ENCODE results near the gene FARP1. TPM values are rescaled to one million over a fixed set of nuclear protein-coding genes. Genes with fewer than 3 reads are reported as not detected.

The FARP1 gene
- total and polyA plus RNA-seq, 2 experiments from 2014 or later: 43.2 to 44.2 TPM

DNA sequence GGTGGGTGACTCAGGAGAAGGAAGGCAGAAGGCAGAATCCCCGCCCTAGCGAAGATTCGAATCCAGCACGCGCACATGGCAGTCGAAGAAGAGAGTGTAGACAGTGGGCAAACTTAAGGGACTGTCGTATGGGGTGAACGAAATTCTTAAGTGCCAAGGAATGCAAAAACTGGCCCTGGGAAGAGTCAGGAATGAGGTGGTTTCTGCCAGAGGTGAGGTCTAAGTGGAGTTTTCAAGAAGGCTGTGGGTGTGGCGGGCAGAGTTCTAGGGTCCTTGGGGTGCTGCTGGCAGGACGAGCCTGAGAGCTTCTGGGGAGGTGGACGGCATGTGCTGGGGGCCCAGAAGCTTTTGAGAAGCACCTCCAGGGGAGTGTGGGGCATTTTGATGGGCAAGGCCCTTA, 98.1 kb downstream of the FARP1 start:
- H3K9me3 ChIP-seq (ENCODE audit: low read depth): no peaks in the 10 kb centered on the region
- H3K4me3 ChIP-seq: no peak overlapping the region
- H3K27me3 ChIP-seq: no peaks in the 10 kb centered on the region
- no peak for DNase-seq (ENCODE audit: low read depth in 1 of 2, low spot score in 1 of 2)
- TF ChIP-seq, protein P1, sequence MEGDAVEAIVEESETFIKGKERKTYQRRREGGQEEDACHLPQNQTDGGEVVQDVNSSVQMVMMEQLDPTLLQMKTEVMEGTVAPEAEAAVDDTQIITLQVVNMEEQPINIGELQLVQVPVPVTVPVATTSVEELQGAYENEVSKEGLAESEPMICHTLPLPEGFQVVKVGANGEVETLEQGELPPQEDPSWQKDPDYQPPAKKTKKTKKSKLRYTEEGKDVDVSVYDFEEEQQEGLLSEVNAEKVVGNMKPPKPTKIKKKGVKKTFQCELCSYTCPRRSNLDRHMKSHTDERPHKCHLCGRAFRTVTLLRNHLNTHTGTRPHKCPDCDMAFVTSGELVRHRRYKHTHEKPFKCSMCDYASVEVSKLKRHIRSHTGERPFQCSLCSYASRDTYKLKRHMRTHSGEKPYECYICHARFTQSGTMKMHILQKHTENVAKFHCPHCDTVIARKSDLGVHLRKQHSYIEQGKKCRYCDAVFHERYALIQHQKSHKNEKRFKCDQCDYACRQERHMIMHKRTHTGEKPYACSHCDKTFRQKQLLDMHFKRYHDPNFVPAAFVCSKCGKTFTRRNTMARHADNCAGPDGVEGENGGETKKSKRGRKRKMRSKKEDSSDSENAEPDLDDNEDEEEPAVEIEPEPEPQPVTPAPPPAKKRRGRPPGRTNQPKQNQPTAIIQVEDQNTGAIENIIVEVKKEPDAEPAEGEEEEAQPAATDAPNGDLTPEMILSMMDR (IDR thresholded peaks at IDR 0.05; ENCODE audit: low read depth, low read length): no peak
- H3K4me1 ChIP-seq (ENCODE audit: low read depth): no peaks in the 10 kb centered on the region
- H3K27ac ChIP-seq: no peak overlapping the region
- no peaks in the 10 kb centered on the region for H3K36me3 ChIP-seq

DNA sequence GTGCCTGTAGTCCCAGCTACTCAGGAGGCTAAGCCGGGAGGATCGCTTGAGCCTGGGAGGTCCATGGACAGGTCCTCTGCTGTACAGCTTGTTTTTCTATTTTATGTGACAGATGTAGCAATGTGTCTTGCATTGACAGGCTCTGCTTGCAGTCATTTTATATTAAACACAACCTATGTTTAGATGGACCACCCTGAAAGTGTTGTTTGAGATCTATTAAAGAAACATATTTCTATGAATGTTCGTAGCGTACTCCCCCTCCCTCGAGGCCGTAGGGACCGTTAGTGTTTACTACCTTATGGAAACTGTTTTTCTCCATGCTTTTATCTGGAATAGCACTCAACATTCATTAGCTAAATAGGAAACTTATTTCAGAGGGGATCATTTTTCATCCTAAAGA, 99.1 kb downstream of the FARP1 start:
- no peak for DNase-seq (ENCODE audit: low read depth in 1 of 2, low spot score in 1 of 2)
- TF ChIP-seq, protein P1 (IDR thresholded peaks at IDR 0.05; ENCODE audit: low read depth, low read length): no peak

DNA sequence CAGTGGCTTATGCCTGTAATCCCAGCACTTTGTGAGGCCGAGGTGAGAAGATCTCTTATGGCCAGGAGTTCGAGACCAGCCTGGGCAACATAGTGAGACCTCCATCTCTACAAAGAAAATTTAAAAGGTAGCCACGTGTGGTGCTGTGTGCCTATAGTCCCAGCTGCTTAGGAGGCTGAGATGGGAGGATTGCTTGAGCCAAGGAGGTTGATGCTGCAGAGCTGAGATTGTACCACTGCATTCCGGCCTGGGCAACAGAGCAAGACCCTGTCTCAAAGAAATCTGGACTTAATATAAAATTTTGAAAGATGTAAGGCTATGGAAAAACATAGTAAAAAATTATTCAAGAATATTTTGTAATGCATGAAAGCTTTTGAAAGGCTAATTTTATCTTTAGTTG, 99.5 kb downstream of the FARP1 start:
- H3K9me3 ChIP-seq (ENCODE audit: low read depth): no peaks in the 10 kb centered on the region
- TF ChIP-seq, protein P1 (IDR thresholded peaks at IDR 0.05; ENCODE audit: low read depth, low read length): no peak
- no peaks in the 10 kb centered on the region for H3K4me1 ChIP-seq (ENCODE audit: low read depth)
- DNase-seq (ENCODE audit: low read depth in 1 of 2, low spot score in 1 of 2): no peak
- H3K36me3 ChIP-seq: no peaks in the 10 kb centered on the region
- no peak overlapping the region for H3K27ac ChIP-seq
- no peaks in the 10 kb centered on the region for H3K27me3 ChIP-seq
- H3K4me3 ChIP-seq: no peak overlapping the region

More for the DNA sequence above, 99.1 kb downstream of the FARP1 start:
- no peaks in the 10 kb centered on the region for H3K9me3 ChIP-seq (ENCODE audit: low read depth)
- H3K36me3 ChIP-seq: no peaks in the 10 kb centered on the region
- H3K4me3 ChIP-seq: no peak overlapping the region
- H3K27me3 ChIP-seq: no peaks in the 10 kb centered on the region
- no peak overlapping the region for H3K27ac ChIP-seq
- no peaks in the 10 kb centered on the region for H3K4me1 ChIP-seq (ENCODE audit: low read depth)

DNA sequence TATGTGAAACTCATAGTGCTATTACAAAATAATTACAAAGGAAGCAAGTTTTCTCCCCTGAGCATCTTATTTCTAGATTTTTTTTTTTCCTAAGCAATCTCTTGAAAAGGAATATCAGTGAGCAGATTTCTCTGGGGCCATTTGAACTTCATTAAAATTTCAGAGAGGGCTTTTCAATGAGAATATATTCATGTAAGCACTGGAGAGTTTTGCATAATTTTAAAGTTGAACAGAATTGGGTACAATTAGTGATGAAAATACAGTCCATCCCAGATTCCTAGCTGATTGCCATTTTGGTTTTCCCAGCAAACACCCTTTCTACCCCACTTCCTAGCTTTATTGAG, 101.0 kb downstream of the FARP1 start:
- TF ChIP-seq, protein P1 (IDR thresholded peaks at IDR 0.05; ENCODE audit: low read depth, low read length): no peak
- no peaks in the 10 kb centered on the region for H3K36me3 ChIP-seq
- H3K4me3 ChIP-seq: no peak overlapping the region
- no peaks in the 10 kb centered on the region for H3K27me3 ChIP-seq
- DNase-seq (ENCODE audit: low read depth in 1 of 2, low spot score in 1 of 2): no peak
- H3K4me1 ChIP-seq (ENCODE audit: low read depth): no peaks in the 10 kb centered on the region
- H3K9me3 ChIP-seq (ENCODE audit: low read depth): no peaks in the 10 kb centered on the region
- no peak overlapping the region for H3K27ac ChIP-seq

DNA sequence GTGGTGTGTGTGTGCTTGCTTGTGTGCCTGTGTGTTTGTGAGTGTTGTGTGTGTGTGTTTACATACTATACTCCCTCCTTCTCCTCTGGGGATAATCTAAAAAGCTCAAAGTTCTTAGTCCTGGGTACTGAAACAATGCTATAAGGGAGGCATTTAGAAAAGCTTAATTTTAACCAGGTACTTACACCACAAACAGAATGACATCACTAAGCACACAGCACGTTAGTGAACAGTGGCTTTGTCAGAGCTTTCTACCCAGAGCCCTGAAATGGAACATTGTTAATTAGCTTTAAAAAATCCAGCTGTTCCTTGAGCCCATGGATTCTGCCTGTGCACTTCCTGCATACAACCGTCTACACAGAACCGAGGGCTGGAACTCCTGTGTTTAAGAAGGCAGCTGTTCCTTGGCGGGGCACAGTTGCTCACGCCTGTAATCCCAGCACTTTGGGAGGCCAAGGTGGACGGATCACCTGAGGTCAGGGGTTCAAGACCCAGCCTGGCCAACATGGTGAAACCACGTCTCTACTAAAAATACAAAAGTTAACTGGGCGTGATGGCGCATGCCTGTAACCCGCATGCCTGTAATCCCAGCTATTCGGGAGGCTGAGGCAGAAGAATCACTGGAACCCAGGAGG, 103.8 kb downstream of the FARP1 start:
- TF ChIP-seq, protein P1 (IDR thresholded peaks at IDR 0.05; ENCODE audit: low read depth, low read length): no peak
- no peaks in the 10 kb centered on the region for H3K4me1 ChIP-seq (ENCODE audit: low read depth)
- DNase-seq (ENCODE audit: low read depth in 1 of 2, low spot score in 1 of 2): no peak
- H3K4me3 ChIP-seq: no peak overlapping the region
- H3K27me3 ChIP-seq: no peaks in the 10 kb centered on the region
- H3K27ac ChIP-seq: no peak overlapping the region
- no peaks in the 10 kb centered on the region for H3K9me3 ChIP-seq (ENCODE audit: low read depth)
- no peaks in the 10 kb centered on the region for H3K36me3 ChIP-seq
